Measurements from ENCODE around the gene LMAN2L. TPM values are rescaled to one million over a fixed set of nuclear protein-coding genes. Genes with fewer than 3 reads are reported as not detected.
A peak's percentile ranks its signal among the peaks of the same experiment; 100 is the strongest.

The LMAN2L gene
- total RNA-seq, 1 donor from 2014 or later, result 13.0 TPM

- TF ChIP-seq, protein P1, sequence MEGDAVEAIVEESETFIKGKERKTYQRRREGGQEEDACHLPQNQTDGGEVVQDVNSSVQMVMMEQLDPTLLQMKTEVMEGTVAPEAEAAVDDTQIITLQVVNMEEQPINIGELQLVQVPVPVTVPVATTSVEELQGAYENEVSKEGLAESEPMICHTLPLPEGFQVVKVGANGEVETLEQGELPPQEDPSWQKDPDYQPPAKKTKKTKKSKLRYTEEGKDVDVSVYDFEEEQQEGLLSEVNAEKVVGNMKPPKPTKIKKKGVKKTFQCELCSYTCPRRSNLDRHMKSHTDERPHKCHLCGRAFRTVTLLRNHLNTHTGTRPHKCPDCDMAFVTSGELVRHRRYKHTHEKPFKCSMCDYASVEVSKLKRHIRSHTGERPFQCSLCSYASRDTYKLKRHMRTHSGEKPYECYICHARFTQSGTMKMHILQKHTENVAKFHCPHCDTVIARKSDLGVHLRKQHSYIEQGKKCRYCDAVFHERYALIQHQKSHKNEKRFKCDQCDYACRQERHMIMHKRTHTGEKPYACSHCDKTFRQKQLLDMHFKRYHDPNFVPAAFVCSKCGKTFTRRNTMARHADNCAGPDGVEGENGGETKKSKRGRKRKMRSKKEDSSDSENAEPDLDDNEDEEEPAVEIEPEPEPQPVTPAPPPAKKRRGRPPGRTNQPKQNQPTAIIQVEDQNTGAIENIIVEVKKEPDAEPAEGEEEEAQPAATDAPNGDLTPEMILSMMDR (conservative IDR thresholded peaks at IDR 0.05; ENCODE audit: low read depth, low read length), result no peak
- no peak for DNase-seq (ENCODE audit: low read depth)
- H3K4me3 ChIP-seq (ENCODE audit: low read depth, low read length), result no peak overlapping the region
Observed at GRCh38 chr2:96767135-96767871, 27.4 kb upstream of the LMAN2L start.

- TF ChIP-seq, protein P1 (conservative IDR thresholded peaks at IDR 0.05; ENCODE audit: low read depth, low read length), result no peak
- peak overlapping the region; percentile 69 for H3K4me3 ChIP-seq (ENCODE audit: low read depth, low read length)
Observed at GRCh38 chr2:96764253-96764637, 24.4 kb upstream of the LMAN2L start.

DNA sequence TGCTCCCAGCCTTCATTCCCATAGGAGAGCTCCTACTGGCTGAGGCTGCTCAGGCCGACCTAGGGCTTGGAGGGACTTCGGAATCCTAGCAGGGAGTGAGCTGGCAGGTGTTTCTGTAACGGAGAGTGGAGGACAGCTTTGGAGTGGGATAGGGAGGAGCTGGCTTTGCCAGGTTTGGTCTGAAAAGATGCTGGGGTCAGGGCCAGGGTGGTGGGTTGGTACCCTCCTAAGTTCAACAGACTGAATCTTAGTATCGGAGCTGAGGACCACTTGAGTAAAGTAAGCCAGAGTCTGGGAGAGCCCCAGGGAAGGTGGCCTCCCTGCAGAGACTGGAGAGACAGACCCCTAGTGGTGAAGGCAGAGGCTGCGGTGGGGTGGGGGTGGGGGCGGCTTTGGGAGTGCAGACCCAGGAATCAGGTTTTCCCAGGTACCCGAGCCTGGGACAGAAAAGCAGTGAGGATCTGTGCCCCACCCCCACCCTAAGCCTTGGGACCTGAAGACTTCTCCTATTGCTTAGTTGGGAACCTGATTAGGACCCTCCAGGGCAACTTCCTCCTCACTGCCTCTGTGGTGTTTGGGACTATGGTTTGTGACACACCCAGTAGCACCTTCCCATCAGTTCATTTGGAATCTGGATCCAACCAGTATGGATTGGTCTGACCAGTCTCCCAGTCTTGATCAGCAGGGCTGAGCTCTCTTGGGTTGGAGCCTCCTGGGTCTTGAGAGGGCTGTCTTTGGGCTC is 23.8 kb upstream of the LMAN2L start:
- DNase-seq (ENCODE audit: low read depth), result no peak
- H3K4me3 ChIP-seq (ENCODE audit: low read depth, low read length), result peak overlapping the region; percentile 69
- TF ChIP-seq, protein P1 (conservative IDR thresholded peaks at IDR 0.05; ENCODE audit: low read depth, low read length), result peak; percentile 67

More at GRCh38 chr2:96764253-96764637, 24.4 kb upstream of the LMAN2L start:
- no peak for DNase-seq (ENCODE audit: low read depth)

DNA sequence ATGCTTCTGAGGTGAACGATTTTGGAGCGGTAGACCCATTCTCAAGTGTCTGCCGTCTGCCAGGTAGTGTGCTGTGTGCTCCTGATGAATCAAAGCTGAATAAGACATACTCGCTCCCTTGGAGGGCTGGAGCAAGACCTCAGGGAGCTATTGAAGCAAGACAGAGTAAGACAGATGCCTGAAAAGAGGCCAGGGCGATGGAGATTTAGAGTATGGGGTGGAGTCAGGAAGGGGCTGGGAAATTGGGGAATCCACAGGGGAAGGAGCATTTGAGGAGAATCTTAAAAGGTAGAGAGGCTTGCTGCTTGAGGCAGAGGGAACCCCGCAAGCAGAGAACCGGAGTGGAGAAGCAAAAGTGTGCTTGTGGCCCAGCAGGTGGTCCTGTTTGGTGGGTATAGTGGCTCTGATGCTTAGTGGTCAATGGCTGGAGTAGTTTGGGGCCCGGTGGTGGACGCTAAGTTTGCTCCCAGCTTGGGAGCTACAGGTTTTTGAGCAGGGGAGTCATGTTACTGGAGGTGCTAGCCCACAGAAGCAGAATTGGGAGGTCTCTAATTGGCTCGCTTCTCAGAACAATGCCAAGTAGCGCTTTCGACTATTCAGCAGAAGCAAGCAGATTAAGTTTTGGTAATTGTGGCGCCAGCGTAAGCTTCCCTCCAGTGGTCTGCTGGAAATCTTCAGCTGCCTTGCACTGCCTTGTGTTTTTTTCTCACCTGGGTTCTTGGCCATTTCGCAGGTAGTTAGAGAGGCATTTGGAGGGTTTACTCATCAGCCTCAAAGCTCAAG is 22.9 kb upstream of the LMAN2L start:
- no peak for DNase-seq (ENCODE audit: low read depth)
- H3K4me3 ChIP-seq (ENCODE audit: low read depth, low read length), result peak overlapping the region; percentile 69
- TF ChIP-seq, protein P1 (conservative IDR thresholded peaks at IDR 0.05; ENCODE audit: low read depth, low read length), result no peak

GRCh38 chr2:96760986-96761832 is 21.3 kb upstream of the LMAN2L start:
- H3K4me3 ChIP-seq (ENCODE audit: low read depth, low read length), result peak overlapping the region; percentile 69
- no peak for DNase-seq (ENCODE audit: low read depth)
- TF ChIP-seq, protein P1 (conservative IDR thresholded peaks at IDR 0.05; ENCODE audit: low read depth, low read length), result peak; percentile 33
